HepG2 (cell line): ENCODE measurements around the gene DPP8. TPM values are rescaled to one million over a fixed set of nuclear protein-coding genes. Genes with fewer than 3 reads are reported as not detected.

Experiments
- CHD2 ChIP-seq: IDR thresholded peaks from 2 replicates; pipeline ENCODE4 v1.6.1; 2011; ENCODE audit warnings: low read depth, low read length, improper control_type of control experiment
- EED ChIP-seq: sonication (generic); formaldehyde crosslinking; IDR thresholded peaks from 2 replicates; pipeline ENCODE4 v1.5.0; 2020; ENCODE audit warnings: mild to moderate bottlenecking, missing genetic modification reagents
- GATAD1 ChIP-seq: IDR thresholded peaks from 2 replicates; pipeline ENCODE4 v1.6.1; 2016; ENCODE audit warnings: missing genetic modification reagents, missing compliant biosample characterization
- HDAC1 ChIP-seq: sonication (generic); formaldehyde crosslinking; IDR thresholded peaks from 2 replicates; pipeline ENCODE4 v1.5.1; 2020; ENCODE audit warnings: mild to moderate bottlenecking, missing genetic modification reagents
- HNRNPL ChIP-seq: fragments of 200-400 bp; formaldehyde crosslinking; IDR thresholded peaks from 2 replicates; pipeline ENCODE4 v1.6.1; 2017; ENCODE audit warnings: mild to moderate bottlenecking, low read depth, low read length
- ISX ChIP-seq: sonication (generic); formaldehyde crosslinking; conservative IDR thresholded peaks from 2 replicates; pipeline ENCODE4 v1.5.0; 2020; ENCODE audit warnings: missing genetic modification reagents
- KDM4B ChIP-seq: sonication (generic); formaldehyde crosslinking; IDR thresholded peaks from 2 replicates; pipeline ENCODE4 v1.4.0; 2020; ENCODE audit warnings: missing genetic modification reagents
- KMT2A ChIP-seq: sonication (generic); formaldehyde crosslinking; IDR thresholded peaks from 2 replicates; pipeline ENCODE4 v1.4.0; 2020; ENCODE audit warnings: missing genetic modification reagents
- MAFK ChIP-seq, 2 experiments: IDR thresholded peaks in 1 of 2; conservative IDR thresholded peaks in 1 of 2; 2 replicates each; pipeline ENCODE4 v1.6.1; 2011; ENCODE audit warnings: improper control_type of control experiment in 2 of 2, low read length in 2 of 2
- MBD4 ChIP-seq: IDR thresholded peaks from 2 replicates; pipeline ENCODE4 v1.6.1; 2012; ENCODE audit warnings: low read length, inconsistent platforms, borderline replicate concordance
- MED8 ChIP-seq: sonication (generic); formaldehyde crosslinking; IDR thresholded peaks from 2 replicates; pipeline ENCODE4 v1.8.1; 2023; ENCODE audit warnings: mild to moderate bottlenecking, missing genetic modification reagents; ENCODE audit not compliant: insufficient replicate concordance
- MZF1 ChIP-seq: sonication (generic); formaldehyde crosslinking; IDR thresholded peaks from 2 replicates; pipeline ENCODE4 v1.8.1; 2023; ENCODE audit warnings: mild to moderate bottlenecking, missing genetic modification reagents, borderline replicate concordance
- PCBP2 ChIP-seq: fragments of 200-400 bp; formaldehyde crosslinking; optimal IDR thresholded peaks from 2 replicates; pipeline ENCODE3; 2018; ENCODE audit warnings: low read length, low read depth; ENCODE audit not compliant: poor library complexity, severe bottlenecking
- RCOR2 ChIP-seq: IDR thresholded peaks from 2 replicates; pipeline ENCODE4 v1.6.1; 2016; ENCODE audit warnings: missing biosample characterization, missing genetic modification reagents
- SMAD3 ChIP-seq: sonication (generic); formaldehyde crosslinking; IDR thresholded peaks from 2 replicates; pipeline ENCODE4 v1.4.0; 2020; ENCODE audit warnings: missing genetic modification reagents
- SMYD3 ChIP-seq: sonication (generic); formaldehyde crosslinking; IDR thresholded peaks from 2 replicates; pipeline ENCODE4 v1.8.1; 2023; ENCODE audit warnings: mild to moderate bottlenecking, missing genetic modification reagents
- TCF12 ChIP-seq, 2 experiments: fragments of 450-650 bp in 1 of 2; sonication (generic) in 1 of 2; formaldehyde crosslinking in 1 of 2; IDR thresholded peaks; 2 replicates each; pipeline versions ENCODE4 v1.6.1 to v1.8.0; 2017 to 2022; ENCODE audit warnings: antibody characterized with exemption in 1 of 2, mild to moderate bottlenecking in 1 of 2, missing genetic modification reagents in 1 of 2, moderate library complexity in 1 of 2
- TFAP4 ChIP-seq: sonication (generic); IDR thresholded peaks from 2 replicates; pipeline ENCODE4 v1.6.1; 2016; ENCODE audit warnings: low read depth, borderline replicate concordance
- TSC22D2 ChIP-seq: sonication (generic); formaldehyde crosslinking; IDR thresholded peaks from 2 replicates; pipeline ENCODE4 v1.5.1; 2020; ENCODE audit warnings: missing genetic modification reagents, mild to moderate bottlenecking, borderline replicate concordance
- UBTF ChIP-seq: sonication (generic); formaldehyde crosslinking; IDR thresholded peaks from 2 replicates; pipeline ENCODE4 v1.4.0; 2020; ENCODE audit warnings: mild to moderate bottlenecking, missing genetic modification reagents
- ZFP36 ChIP-seq: fragments of 150-350 bp; IDR thresholded peaks from 2 replicates; pipeline ENCODE4 v1.6.1; 2018; ENCODE audit warnings: borderline replicate concordance, low read length, low read depth; ENCODE audit not compliant: partially characterized antibody
- ZFX ChIP-seq: sonication (generic); formaldehyde crosslinking; IDR thresholded peaks from 2 replicates; pipeline ENCODE4 v1.4.0; 2020; ENCODE audit warnings: mild to moderate bottlenecking, low read depth, missing genetic modification reagents, moderate library complexity
- ZNF235 ChIP-seq: sonication (generic); formaldehyde crosslinking; IDR thresholded peaks from 2 replicates; pipeline ENCODE4 v1.8.1; 2023; ENCODE audit warnings: mild to moderate bottlenecking, missing genetic modification reagents, borderline replicate concordance
- ZNF44 ChIP-seq: sonication (generic); formaldehyde crosslinking; IDR thresholded peaks from 2 replicates; pipeline ENCODE4 v1.5.1; 2020; ENCODE audit warnings: mild to moderate bottlenecking, missing genetic modification reagents
- ZNF543 ChIP-seq: sonication (generic); formaldehyde crosslinking; IDR thresholded peaks from 2 replicates; pipeline ENCODE4 v1.4.0; 2020; ENCODE audit warnings: mild to moderate bottlenecking, missing genetic modification reagents
- ZNF709 ChIP-seq: sonication (generic); formaldehyde crosslinking; IDR thresholded peaks from 2 replicates; pipeline ENCODE4 v1.5.0; 2020; ENCODE audit warnings: mild to moderate bottlenecking, missing genetic modification reagents
- ZNF792 ChIP-seq: IDR thresholded peaks from 2 replicates; pipeline ENCODE4 v1.6.1; 2016
- ZNF841 ChIP-seq: sonication (generic); formaldehyde crosslinking; IDR thresholded peaks from 2 replicates; pipeline ENCODE4 v1.8.1; 2023; ENCODE audit warnings: missing genetic modification reagents, borderline replicate concordance
- ZSCAN20 ChIP-seq: sonication (generic); formaldehyde crosslinking; IDR thresholded peaks from 2 replicates; pipeline ENCODE4 v1.4.0; 2020; ENCODE audit warnings: missing genetic modification reagents, mild to moderate bottlenecking, borderline replicate concordance
- polyA plus RNA-seq, 8 experiments: library from polyadenylated mRNA; depleted of rRNA in 3 of 8; stranded (reverse) in 7 of 8; unstranded in 1 of 8; fragments of >200 nt; fragmentation: Illumina TruSeq in 4 of 8; extraction: Trizol in 4 of 8; gene quantifications; 2 replicates each; pipeline versions ENCODE4 v1.2.1 to v1.2.3, GENCODE V29; 2011 to 2016; ENCODE audit warnings: low read depth in 4 of 8, missing spikeins in 1 of 8, mixed read lengths in 1 of 8; ENCODE audit not compliant: insufficient read depth in 1 of 8
- total RNA-seq, 5 experiments: library from RNA; depleted of rRNA; stranded (reverse); fragments of >200 nt; fragmentation: Illumina TruSeq; extraction: Trizol; gene quantifications; 2 replicates each; pipeline ENCODE4 v1.2.3, GENCODE V29; 2016; ENCODE audit warnings: low read depth in 1 of 5

Gene DPP8
- total and polyA plus RNA-seq, 2 of the 13 experiments (the other 11 are each of a cell fraction or from before 2014, with no cell fraction given): 18.0 to 26.3 TPM

GRCh38 chr15:65516997-65517865 lies at the start of gene DPP8 (continued):
- TF ChIP-seq SMAD3 (peak; percentile 86), ZNF44 (CRISPR knock-in tag) (no peak; the same call in 1 of the 2 replicates), ZNF543 (peak; percentile 98), EED (peak; percentile 72; the same call in 1 of the 2 replicates), MBD4 (no peak), ZNF792 (CRISPR knock-in tag) (peak; percentile 87), HNRNPL (no peak), TSC22D2 (CRISPR knock-in tag) (peak; percentile 66), TCF12 (IDR thresholded peaks at IDR 0.05) (no peak), TCF12 (CRISPR knock-in tag; IDR thresholded peaks at IDR 0.05) (peak; percentile 76; the same call in 1 of the 2 replicates), GATAD1 (CRISPR knock-in tag) (peak; percentile 97), MZF1 (peak; percentile 87; the same call in 1 of the 2 replicates), UBTF (CRISPR knock-in tag) (peak; percentile 93), ZNF841 (CRISPR knock-in tag) (no peak), ZFP36 (no peak), KDM4B (CRISPR knock-in tag) (peak; percentile 92), ISX (no peak), RCOR2 (CRISPR knock-in tag) (peak; percentile 33; the same call in 1 of the 2 replicates), HDAC1 (CRISPR knock-in tag) (peak; percentile 94), CHD2 (no peak), PCBP2 (no peak), ZSCAN20 (peak; percentile 61; the same call in 1 of the 2 replicates), ZFX (CRISPR knock-in tag) (peak; percentile 99), ZNF709 (CRISPR knock-in tag) (no peak), MED8 (CRISPR knock-in tag) (peak; percentile 84), TFAP4 (peak; percentile 66; the same call in 1 of the 2 replicates), MAFK (conservative IDR thresholded peaks at IDR 0.05 in 1 of 2, IDR thresholded peaks at IDR 0.05 in 1 of 2; ENCODE audit: low read length in 2 of 2) (no peak), KMT2A (CRISPR knock-in tag) (peak; percentile 91), ZNF235 (CRISPR knock-in tag) (no peak), SMYD3 (CRISPR knock-in tag) (no peak)
